ENCODE results near the gene ATP6V1B1. TPM values are rescaled to one million over a fixed set of nuclear protein-coding genes. Genes with fewer than 3 reads are reported as not detected.

Gene ATP6V1B1
- total RNA-seq, 2 donors from 2014 or later = not detected

- no peaks in the 10 kb centered on the region for H3K9me3 ChIP-seq
- no peak for TF ChIP-seq CTCF (IDR thresholded peaks at IDR 0.05)
- no peaks in the 10 kb centered on the region for H3K36me3 ChIP-seq
- H3K27ac ChIP-seq = no peak overlapping the region
- H3K9ac ChIP-seq (ENCODE audit: low read depth in 2 of 2, low read length in 2 of 2) = no peak overlapping the region
- intact Hi-C loops (cut with DNase I) = no loop called here
- no peak overlapping the region for H3K4me3 ChIP-seq
- no peaks in the 10 kb centered on the region for H3K4me1 ChIP-seq
- H3K27me3 ChIP-seq = no peaks in the 10 kb centered on the region
- DNase-seq = no peak
These were observed 5.5 kb downstream of the ATP6V1B1 start for GRCh38 chr2:70941186-70941585.

- intact Hi-C loops (cut with DNase I) = no loop called here
- Histone ChIP-seq H3K4me3 (no peak overlapping the region), H3K9me3 (no peaks in the 10 kb centered on the region), H3K27ac (no peak overlapping the region), H3K4me1 (no peaks in the 10 kb centered on the region), H3K27me3 (no peaks in the 10 kb centered on the region), H3K36me3 (no peaks in the 10 kb centered on the region), H3K9ac (ENCODE audit: low read depth in 2 of 2, low read length in 2 of 2) (no peak overlapping the region)
- DNase-seq = no peak
- TF ChIP-seq CTCF (IDR thresholded peaks at IDR 0.05) = no peak
These were observed 6.0 kb downstream of the ATP6V1B1 start for GRCh38 chr2:70941701-70942100.

DNA sequence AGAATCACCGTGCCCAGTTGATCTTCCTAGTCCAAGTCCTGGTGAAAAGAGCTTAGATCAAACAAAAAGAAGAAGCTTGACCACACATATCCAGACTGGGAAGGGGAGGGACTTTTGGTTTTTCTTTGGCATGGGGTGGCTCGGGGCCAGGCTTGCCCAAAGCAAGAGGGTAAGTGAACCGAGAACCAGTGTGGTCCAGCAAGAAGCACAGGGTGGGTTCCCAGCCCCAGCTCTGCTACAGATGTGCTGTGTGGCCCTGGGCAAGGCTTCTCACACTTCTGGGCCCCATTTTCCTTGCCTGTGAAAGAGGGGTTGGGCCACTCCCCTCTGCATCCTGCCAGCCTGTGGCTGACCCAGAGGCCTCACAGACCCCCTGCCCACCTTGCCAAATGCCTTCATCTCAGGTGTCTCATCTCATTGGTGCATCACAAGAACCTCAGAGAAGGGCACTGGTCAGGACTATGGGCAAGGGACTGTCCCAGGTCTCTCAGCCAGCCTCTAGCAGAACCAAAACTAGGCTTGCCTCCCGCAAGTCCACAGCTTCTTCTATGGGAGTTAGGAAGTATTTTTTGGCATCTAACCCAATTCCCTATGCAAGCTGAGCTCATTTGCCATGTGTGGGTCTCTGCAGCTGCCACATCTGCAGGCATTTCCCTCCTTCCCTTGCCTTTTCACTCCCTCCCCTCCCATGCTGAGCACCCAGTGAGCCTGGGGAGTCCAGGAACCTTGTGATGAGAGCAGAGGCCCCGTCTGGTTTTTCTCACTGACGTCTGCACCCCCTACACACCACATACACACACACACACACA lies 6.9 kb downstream of the ATP6V1B1 start:
- Histone ChIP-seq H3K27me3 (no peaks in the 10 kb centered on the region), H3K9me3 (no peaks in the 10 kb centered on the region), H3K27ac (no peak overlapping the region), H3K4me3 (no peak overlapping the region), H3K4me1 (no peaks in the 10 kb centered on the region), H3K9ac (ENCODE audit: low read depth in 2 of 2, low read length in 2 of 2) (no peak overlapping the region), H3K36me3 (no peaks in the 10 kb centered on the region)
- no peak for DNase-seq
- no peak for TF ChIP-seq CTCF (IDR thresholded peaks at IDR 0.05)
- intact Hi-C loops (cut with DNase I) = no loop called here

- Histone ChIP-seq H3K9me3 (no peaks in the 10 kb centered on the region), H3K4me1 (no peaks in the 10 kb centered on the region), H3K9ac (ENCODE audit: low read depth in 2 of 2, low read length in 2 of 2) (no peak overlapping the region), H3K36me3 (no peaks in the 10 kb centered on the region), H3K4me3 (no peak overlapping the region), H3K27ac (no peak overlapping the region), H3K27me3 (no peaks in the 10 kb centered on the region)
- DNase-seq = no peak
- no peak for TF ChIP-seq CTCF (IDR thresholded peaks at IDR 0.05)
- intact Hi-C loops (cut with DNase I) = no loop called here
These were observed 7.6 kb downstream of the ATP6V1B1 start for GRCh38 chr2:70943205-70943871.

DNA sequence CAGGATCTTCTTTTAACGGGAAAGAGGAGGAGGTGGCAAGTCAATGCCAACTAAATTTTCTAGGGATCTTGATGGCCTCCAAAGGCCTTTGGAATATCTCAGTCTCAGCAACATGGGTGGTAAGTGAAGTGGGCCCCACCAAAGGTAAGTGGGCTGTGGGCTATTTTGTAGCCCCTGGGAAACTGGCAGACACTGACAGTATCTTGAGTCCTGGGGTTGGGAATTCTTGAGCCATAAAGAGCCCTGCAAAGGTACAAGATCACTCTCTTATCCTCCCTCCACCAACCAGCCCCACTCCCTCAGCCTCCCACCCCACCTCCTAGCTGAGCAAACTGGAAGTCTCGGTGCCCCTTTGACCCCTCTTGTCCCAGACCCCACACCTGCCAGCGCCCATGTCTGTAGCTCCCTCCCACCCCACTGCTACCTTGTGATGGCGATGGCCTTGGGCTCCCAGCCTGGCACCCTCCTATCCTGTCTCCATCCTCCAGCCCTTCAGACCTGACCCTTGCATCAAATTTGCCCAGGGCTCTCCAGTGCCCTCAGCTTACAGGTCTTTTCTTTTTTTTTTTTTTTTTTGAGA lies 8.5 kb downstream of the ATP6V1B1 start:
- no peak overlapping the region for H3K9ac ChIP-seq (ENCODE audit: low read depth in 2 of 2, low read length in 2 of 2)
- intact Hi-C loops (cut with DNase I) = no loop called here
- no peaks in the 10 kb centered on the region for H3K36me3 ChIP-seq
- no peaks in the 10 kb centered on the region for H3K9me3 ChIP-seq
- no peak overlapping the region for H3K27ac ChIP-seq
- H3K4me3 ChIP-seq = no peak overlapping the region
- no peak for DNase-seq
- no peaks in the 10 kb centered on the region for H3K4me1 ChIP-seq
- TF ChIP-seq CTCF (IDR thresholded peaks at IDR 0.05) = no peak
- H3K27me3 ChIP-seq = no peaks in the 10 kb centered on the region
